HCT116 (cell line): ENCODE results near the gene IGFBP6.

Experiments
- CEBPB ChIP-seq: IDR thresholded peaks from 2 replicates; pipeline ENCODE4 v1.6.1; 2012; ENCODE audit warnings: low read depth
- EZH2 ChIP-seq: fragments of 200-600 bp; sonication (generic); IDR thresholded peaks from 2 replicates; pipeline ENCODE4 v1.6.1; 2017; ENCODE audit warnings: antibody characterized with exemption, mixed run types
- FOSL1 ChIP-seq: IDR thresholded peaks from 2 replicates; pipeline ENCODE4 v1.6.1; 2012; ENCODE audit warnings: low read depth
- JUND ChIP-seq: IDR thresholded peaks from 2 replicates; pipeline ENCODE4 v1.6.1; 2012
- MAX ChIP-seq: IDR thresholded peaks from 2 replicates; pipeline ENCODE4 v1.6.1; 2012
- POLR2A ChIP-seq: IDR thresholded peaks from 2 replicates; pipeline ENCODE4 v1.7.0; 2011; ENCODE audit warnings: borderline replicate concordance; ENCODE audit not compliant: insufficient read depth, insufficient read length; ENCODE audit errors: extremely low read depth
- POLR2AphosphoS5 ChIP-seq: IDR thresholded peaks from 2 replicates; pipeline ENCODE4 v1.6.1; 2011; ENCODE audit warnings: mild to moderate bottlenecking, low read depth, low read length, moderate library complexity
- RAD21 ChIP-seq: IDR thresholded peaks from 2 replicates; pipeline ENCODE4 v1.6.1; 2012; ENCODE audit warnings: low read depth, mild to moderate bottlenecking
- SIN3A ChIP-seq: IDR thresholded peaks from 2 replicates; pipeline ENCODE4 v1.6.1; 2012; ENCODE audit warnings: low read depth
- TCF7L2 ChIP-seq: IDR thresholded peaks from 2 replicates; pipeline ENCODE4 v1.7.0; 2011; ENCODE audit warnings: borderline replicate concordance, inconsistent platforms; ENCODE audit not compliant: insufficient read depth, insufficient read length; ENCODE audit errors: extremely low read depth
- YY1 ChIP-seq: IDR thresholded peaks from 2 replicates; pipeline ENCODE4 v1.6.1; 2011; ENCODE audit warnings: low read length, low read depth, moderate library complexity, mild to moderate bottlenecking; ENCODE audit not compliant: insufficient replicate concordance; ENCODE audit errors: extremely low read depth
- TF ChIP-seq, protein P1 (sequence below), 3 experiments: fragments of 200-600 bp in 1 of 3; sonication (generic) in 1 of 3; IDR thresholded peaks in 2 of 3; conservative IDR thresholded peaks in 1 of 3; 2 replicates each; pipeline ENCODE4 v1.5.1; 2012 to 2017; ENCODE audit warnings: low read depth in 2 of 3, low read length in 2 of 3, antibody characterized with exemption in 1 of 3, borderline replicate concordance in 1 of 3, control low read depth in 1 of 3, mild to moderate bottlenecking in 1 of 3, mixed read lengths in 1 of 3, mixed run types in 1 of 3, moderate library complexity in 1 of 3; ENCODE audit not compliant: insufficient read depth in 1 of 3
- TF ChIP-seq, protein P2 (sequence below): IDR thresholded peaks from 2 replicates; pipeline ENCODE4 v1.6.1; 2012
- TF ChIP-seq, protein P3 (sequence below): IDR thresholded peaks from 2 replicates; pipeline ENCODE4 v1.6.1; 2012; ENCODE audit warnings: low read depth

- TF ChIP-seq, protein P1, sequence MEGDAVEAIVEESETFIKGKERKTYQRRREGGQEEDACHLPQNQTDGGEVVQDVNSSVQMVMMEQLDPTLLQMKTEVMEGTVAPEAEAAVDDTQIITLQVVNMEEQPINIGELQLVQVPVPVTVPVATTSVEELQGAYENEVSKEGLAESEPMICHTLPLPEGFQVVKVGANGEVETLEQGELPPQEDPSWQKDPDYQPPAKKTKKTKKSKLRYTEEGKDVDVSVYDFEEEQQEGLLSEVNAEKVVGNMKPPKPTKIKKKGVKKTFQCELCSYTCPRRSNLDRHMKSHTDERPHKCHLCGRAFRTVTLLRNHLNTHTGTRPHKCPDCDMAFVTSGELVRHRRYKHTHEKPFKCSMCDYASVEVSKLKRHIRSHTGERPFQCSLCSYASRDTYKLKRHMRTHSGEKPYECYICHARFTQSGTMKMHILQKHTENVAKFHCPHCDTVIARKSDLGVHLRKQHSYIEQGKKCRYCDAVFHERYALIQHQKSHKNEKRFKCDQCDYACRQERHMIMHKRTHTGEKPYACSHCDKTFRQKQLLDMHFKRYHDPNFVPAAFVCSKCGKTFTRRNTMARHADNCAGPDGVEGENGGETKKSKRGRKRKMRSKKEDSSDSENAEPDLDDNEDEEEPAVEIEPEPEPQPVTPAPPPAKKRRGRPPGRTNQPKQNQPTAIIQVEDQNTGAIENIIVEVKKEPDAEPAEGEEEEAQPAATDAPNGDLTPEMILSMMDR (IDR thresholded peaks at IDR 0.05 in 2 of 3, conservative IDR thresholded peaks at IDR 0.05 in 1 of 3; ENCODE audit: borderline replicate concordance in 1 of 3, insufficient read depth in 1 of 3, low read depth in 2 of 3, low read length in 2 of 3): no peak
- TF ChIP-seq, protein P2, sequence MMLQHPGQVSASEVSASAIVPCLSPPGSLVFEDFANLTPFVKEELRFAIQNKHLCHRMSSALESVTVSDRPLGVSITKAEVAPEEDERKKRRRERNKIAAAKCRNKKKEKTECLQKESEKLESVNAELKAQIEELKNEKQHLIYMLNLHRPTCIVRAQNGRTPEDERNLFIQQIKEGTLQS: no peak
- TF ChIP-seq YY1: no peak
- TF ChIP-seq, protein P3, sequence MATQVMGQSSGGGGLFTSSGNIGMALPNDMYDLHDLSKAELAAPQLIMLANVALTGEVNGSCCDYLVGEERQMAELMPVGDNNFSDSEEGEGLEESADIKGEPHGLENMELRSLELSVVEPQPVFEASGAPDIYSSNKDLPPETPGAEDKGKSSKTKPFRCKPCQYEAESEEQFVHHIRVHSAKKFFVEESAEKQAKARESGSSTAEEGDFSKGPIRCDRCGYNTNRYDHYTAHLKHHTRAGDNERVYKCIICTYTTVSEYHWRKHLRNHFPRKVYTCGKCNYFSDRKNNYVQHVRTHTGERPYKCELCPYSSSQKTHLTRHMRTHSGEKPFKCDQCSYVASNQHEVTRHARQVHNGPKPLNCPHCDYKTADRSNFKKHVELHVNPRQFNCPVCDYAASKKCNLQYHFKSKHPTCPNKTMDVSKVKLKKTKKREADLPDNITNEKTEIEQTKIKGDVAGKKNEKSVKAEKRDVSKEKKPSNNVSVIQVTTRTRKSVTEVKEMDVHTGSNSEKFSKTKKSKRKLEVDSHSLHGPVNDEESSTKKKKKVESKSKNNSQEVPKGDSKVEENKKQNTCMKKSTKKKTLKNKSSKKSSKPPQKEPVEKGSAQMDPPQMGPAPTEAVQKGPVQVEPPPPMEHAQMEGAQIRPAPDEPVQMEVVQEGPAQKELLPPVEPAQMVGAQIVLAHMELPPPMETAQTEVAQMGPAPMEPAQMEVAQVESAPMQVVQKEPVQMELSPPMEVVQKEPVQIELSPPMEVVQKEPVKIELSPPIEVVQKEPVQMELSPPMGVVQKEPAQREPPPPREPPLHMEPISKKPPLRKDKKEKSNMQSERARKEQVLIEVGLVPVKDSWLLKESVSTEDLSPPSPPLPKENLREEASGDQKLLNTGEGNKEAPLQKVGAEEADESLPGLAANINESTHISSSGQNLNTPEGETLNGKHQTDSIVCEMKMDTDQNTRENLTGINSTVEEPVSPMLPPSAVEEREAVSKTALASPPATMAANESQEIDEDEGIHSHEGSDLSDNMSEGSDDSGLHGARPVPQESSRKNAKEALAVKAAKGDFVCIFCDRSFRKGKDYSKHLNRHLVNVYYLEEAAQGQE: no peak
- TF ChIP-seq SIN3A: no peak
- no peak for TF ChIP-seq EZH2
- TF ChIP-seq POLR2A: no peak
- no peak for TF ChIP-seq JUND
- no peak for TF ChIP-seq RAD21
- no peak for TF ChIP-seq POLR2AphosphoS5
- no peak for TF ChIP-seq MAX
- TF ChIP-seq TCF7L2: no peak
- TF ChIP-seq FOSL1: no peak
- TF ChIP-seq CEBPB: no peak
Measured at GRCh38 chr12:53051881-53052412, 45.5 kb upstream of the IGFBP6 start.
